Neural crest cell (in vitro differentiated cells): ENCODE data around the gene RASA3. TPM values are rescaled to one million over a fixed set of nuclear protein-coding genes. Genes with fewer than 3 reads are reported as not detected.

Source experiments
- DNase-seq: peaks from one replicate; pipeline ENCODE4 v3.0.0; 2021; ENCODE audit warnings: low read depth, mixed read lengths, low spot score
- H3K27ac Mint-ChIP-seq: one replicate; pipeline ENCODE4 v1.8.0; 2021; ENCODE audit warnings: mild to moderate bottlenecking, mixed read lengths; ENCODE audit not compliant: unreplicated experiment
- H3K27me3 Mint-ChIP-seq: 2 replicates; pipeline ENCODE4 v1.8.0; 2021; ENCODE audit warnings: low read depth, mild to moderate bottlenecking, mixed read lengths
- H3K36me3 Mint-ChIP-seq: 2 replicates; pipeline ENCODE4 v1.8.0; 2021; ENCODE audit warnings: low read depth, mild to moderate bottlenecking, mixed read lengths
- H3K4me1 Mint-ChIP-seq: 2 replicates; pipeline ENCODE4 v1.8.0; 2021; ENCODE audit warnings: mixed read lengths
- H3K4me3 Mint-ChIP-seq: one replicate; pipeline ENCODE4 v1.8.0; 2021; ENCODE audit warnings: mild to moderate bottlenecking, mixed read lengths
- H3K9me3 Mint-ChIP-seq: 2 replicates; pipeline ENCODE4 v1.8.0; 2021; ENCODE audit warnings: mixed read lengths
- CTCF ChIP-seq: fragments of 200-600 bp; sonication (generic); conservative IDR thresholded peaks from 2 replicates; pipeline ENCODE4 v1.5.0; 2021; ENCODE audit warnings: antibody characterized with exemption, mild to moderate bottlenecking
- total RNA-seq: library from RNA; stranded (reverse); gene quantifications from 2 replicates; pipeline ENCODE4 v1.2.1, GENCODE V29; 2021

The RASA3 gene
- total RNA-seq, 1 donor from 2014 or later = 29.5 TPM

- Mint-ChIP-seq H3K27ac (no peak overlapping the region), H3K4me1 (peaks cover 31% of the 10 kb centered on the region), H3K27me3 (no peaks in the 10 kb centered on the region), H3K36me3 (peaks cover 2% of the 10 kb centered on the region), H3K4me3 (no peak overlapping the region), H3K9me3 (peaks cover 2% of the 10 kb centered on the region)
- no peak for TF ChIP-seq CTCF
- no peak for DNase-seq
Measured at GRCh38 chr13:114148521-114148855, 16.1 kb upstream of the RASA3 start.

GRCh38 chr13:114147803-114148520, 15.5 kb upstream of the RASA3 start:
- no peak for TF ChIP-seq CTCF
- H3K4me1 Mint-ChIP-seq = peaks cover 26% of the 10 kb centered on the region
- H3K27me3 Mint-ChIP-seq = no peaks in the 10 kb centered on the region
- H3K36me3 Mint-ChIP-seq = no peaks in the 10 kb centered on the region
- H3K27ac Mint-ChIP-seq = no peak overlapping the region
- DNase-seq = no peak
- no peaks in the 10 kb centered on the region for H3K9me3 Mint-ChIP-seq
- no peak overlapping the region for H3K4me3 Mint-ChIP-seq

GRCh38 chr13:114146629-114147028, 14.2 kb upstream of the RASA3 start:
- H3K36me3 Mint-ChIP-seq = no peaks in the 10 kb centered on the region
- DNase-seq = no peak
- no peaks in the 10 kb centered on the region for H3K9me3 Mint-ChIP-seq
- no peaks in the 10 kb centered on the region for H3K27me3 Mint-ChIP-seq
- peaks cover 13% of the 10 kb centered on the region for H3K4me1 Mint-ChIP-seq
- TF ChIP-seq CTCF = no peak
- no peak overlapping the region for H3K4me3 Mint-ChIP-seq
- no peak overlapping the region for H3K27ac Mint-ChIP-seq

- TF ChIP-seq CTCF = no peak
- no peaks in the 10 kb centered on the region for H3K9me3 Mint-ChIP-seq
- no peaks in the 10 kb centered on the region for H3K36me3 Mint-ChIP-seq
- no peak for DNase-seq
- H3K4me3 Mint-ChIP-seq = no peak overlapping the region
- peaks cover 9% of the 10 kb centered on the region for H3K4me1 Mint-ChIP-seq
- H3K27me3 Mint-ChIP-seq = no peaks in the 10 kb centered on the region
- H3K27ac Mint-ChIP-seq = no peak overlapping the region
Measured at GRCh38 chr13:114146173-114146572, 13.8 kb upstream of the RASA3 start.

- no peak for DNase-seq
- TF ChIP-seq CTCF = no peak
- Mint-ChIP-seq H3K27me3 (no peaks in the 10 kb centered on the region), H3K4me3 (no peak overlapping the region), H3K27ac (no peak overlapping the region), H3K9me3 (no peaks in the 10 kb centered on the region), H3K36me3 (no peaks in the 10 kb centered on the region), H3K4me1 (peaks cover 8% of the 10 kb centered on the region)
Measured at GRCh38 chr13:114145722-114146121, 13.3 kb upstream of the RASA3 start.

- Mint-ChIP-seq H3K27ac (no peak overlapping the region), H3K4me1 (peaks cover 8% of the 10 kb centered on the region), H3K27me3 (no peaks in the 10 kb centered on the region), H3K4me3 (no peak overlapping the region), H3K36me3 (no peaks in the 10 kb centered on the region), H3K9me3 (no peaks in the 10 kb centered on the region)
- no peak for DNase-seq
- TF ChIP-seq CTCF = no peak
Measured at GRCh38 chr13:114145256-114145655, 12.8 kb upstream of the RASA3 start.
